KOPT-K1 (cell line): ENCODE results near the gene UBR4.

Source experiments
- H3K27ac ChIP-seq: fragments of 200-600 bp; sonication (generic); 2 replicates; pipeline ENCODE4 v1.5.1; 2016; ENCODE audit warnings: antibody characterized with exemption, mild to moderate bottlenecking, low read depth, low read length; ENCODE audit not compliant: poor library complexity, severe bottlenecking
- H3K36me3 ChIP-seq: fragments of 200-600 bp; sonication (generic); 2 replicates; pipeline ENCODE4 v1.5.1; 2017; ENCODE audit warnings: antibody characterized with exemption, mild to moderate bottlenecking, low read length, moderate library complexity; ENCODE audit not compliant: insufficient read depth
- H3K9me3 ChIP-seq: fragments of 200-600 bp; sonication (generic); 2 replicates; pipeline ENCODE4 v1.5.1; 2017; ENCODE audit warnings: antibody characterized with exemption, low read length, mild to moderate bottlenecking; ENCODE audit not compliant: insufficient read depth, poor library complexity, severe bottlenecking

Gene UBR4

GRCh38 chr1:19120070-19120469, 90.0 kb downstream of the UBR4 start:
- no peak overlapping the region for H3K27ac ChIP-seq

DNA sequence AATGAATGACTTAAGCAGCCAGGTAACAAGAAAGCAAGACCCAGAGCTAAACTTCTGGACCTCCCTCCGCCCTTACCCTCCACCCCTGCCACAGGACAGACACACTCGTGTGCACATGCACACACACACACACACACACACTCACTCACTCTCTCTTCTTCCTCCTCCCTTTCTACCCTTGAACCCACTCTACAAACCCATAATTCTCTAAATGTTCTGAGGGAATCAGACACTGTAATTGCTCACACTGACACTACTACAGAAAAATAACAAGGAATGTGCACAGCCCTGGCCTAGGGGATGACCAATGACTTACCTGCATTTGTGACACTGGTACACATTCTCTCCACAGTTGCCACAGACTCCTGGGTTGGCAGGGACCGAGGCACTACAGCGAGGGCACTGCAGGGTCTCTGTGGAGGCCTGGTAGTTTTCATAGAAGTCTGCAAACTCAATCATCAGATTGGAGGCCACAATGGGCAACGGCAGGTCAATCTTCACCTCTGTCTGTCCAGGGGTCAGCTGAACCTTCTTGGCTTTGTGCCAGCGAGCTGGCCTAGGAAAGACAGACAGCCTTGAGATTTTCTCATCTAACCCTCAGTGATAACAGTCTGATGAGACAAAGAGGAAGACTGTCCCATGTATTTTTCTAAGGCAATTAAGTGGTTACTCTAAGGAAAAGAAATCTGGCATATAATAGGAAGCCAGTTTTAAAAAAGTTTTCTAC, 94.8 kb downstream of the UBR4 start:
- Histone ChIP-seq H3K27ac (no peak overlapping the region), H3K9me3 (no peaks in the 10 kb centered on the region), H3K36me3 (peaks cover 100% of the 10 kb centered on the region)

More at GRCh38 chr1:19120070-19120469, 90.0 kb downstream of the UBR4 start:
- H3K9me3 ChIP-seq: no peaks in the 10 kb centered on the region
- peaks cover 100% of the 10 kb centered on the region for H3K36me3 ChIP-seq

GRCh38 chr1:19113697-19114092, 96.4 kb downstream of the UBR4 start:
- Histone ChIP-seq H3K9me3 (no peaks in the 10 kb centered on the region), H3K36me3 (peaks cover 100% of the 10 kb centered on the region), H3K27ac (no peak overlapping the region)

GRCh38 chr1:19112891-19113696, 97.0 kb downstream of the UBR4 start:
- H3K36me3 ChIP-seq: peaks cover 100% of the 10 kb centered on the region
- H3K9me3 ChIP-seq: no peaks in the 10 kb centered on the region
- H3K27ac ChIP-seq: no peak overlapping the region

DNA sequence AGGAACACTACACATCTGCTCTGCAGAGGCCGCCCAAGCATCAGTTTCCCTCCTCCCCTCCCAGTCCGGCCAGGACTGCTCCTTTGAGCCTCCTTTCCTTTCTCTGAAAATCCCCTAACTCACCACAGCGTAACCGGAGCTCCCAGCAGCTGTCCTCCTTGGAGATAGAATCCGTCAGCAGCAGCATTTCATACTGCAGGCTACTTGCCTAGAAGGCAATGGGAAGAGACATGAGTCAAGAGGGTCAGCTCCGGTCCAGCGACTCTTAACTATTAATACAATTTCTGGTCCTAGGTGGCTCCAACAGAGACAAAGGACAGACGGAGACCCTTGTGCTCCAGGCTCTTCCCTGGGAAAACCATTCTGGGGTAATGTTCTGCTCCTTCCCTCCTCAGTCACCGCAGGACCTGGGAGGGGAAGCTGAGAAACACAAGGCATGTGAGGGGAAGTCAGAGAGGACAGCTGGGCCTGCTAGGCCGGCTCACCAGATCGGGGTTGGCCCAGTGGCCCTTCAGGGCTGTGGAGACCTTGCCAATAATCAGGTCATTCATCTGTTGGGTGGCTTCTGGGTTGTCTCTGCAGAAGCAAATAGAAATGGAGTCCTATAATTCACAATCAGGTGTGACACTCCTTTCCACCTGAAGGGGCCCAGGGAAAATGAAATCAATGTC, 99.7 kb downstream of the UBR4 start:
- Histone ChIP-seq H3K36me3 (peaks cover 100% of the 10 kb centered on the region), H3K9me3 (no peaks in the 10 kb centered on the region), H3K27ac (no peak overlapping the region)

DNA sequence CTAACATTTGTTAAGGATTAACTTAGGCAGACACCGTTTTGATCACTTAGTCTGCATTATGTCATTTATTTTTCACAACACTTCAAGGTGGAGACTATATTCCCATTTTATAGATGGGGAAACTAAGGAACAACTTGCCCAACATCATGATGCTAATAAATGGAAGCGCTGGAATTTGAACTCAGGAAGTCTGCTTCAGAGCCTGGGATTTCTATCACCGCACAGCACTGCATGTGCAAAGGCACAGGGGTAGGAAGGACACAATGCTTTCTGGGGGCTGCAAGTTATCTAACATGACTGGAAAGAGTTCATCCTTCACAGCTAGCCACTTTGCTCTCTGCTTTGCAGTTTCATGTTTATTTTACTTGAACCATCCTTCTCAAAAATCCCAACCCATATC, 100.5 kb downstream of the UBR4 start:
- H3K36me3 ChIP-seq: peaks cover 100% of the 10 kb centered on the region

DNA sequence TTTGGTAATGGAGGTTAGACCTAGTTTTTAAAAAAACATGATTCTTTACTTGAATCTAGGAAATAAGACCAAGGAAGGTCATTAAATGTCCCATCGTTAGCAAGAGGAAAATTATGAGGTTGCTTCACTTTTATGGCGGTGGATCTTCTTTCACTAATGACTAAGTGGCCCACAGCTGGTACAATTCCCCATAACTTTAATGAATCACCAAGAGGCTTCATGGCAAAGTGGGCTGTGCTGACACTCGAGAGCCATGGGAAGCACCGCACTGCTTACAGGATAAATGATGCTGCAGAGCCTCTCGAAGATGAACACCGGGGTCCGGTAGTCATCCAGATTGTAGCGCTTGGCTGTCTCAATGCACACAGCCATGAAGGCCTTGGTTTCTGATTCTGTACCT, 108.8 kb downstream of the UBR4 start:
- no peaks in the 10 kb centered on the region for H3K9me3 ChIP-seq
- H3K36me3 ChIP-seq: peaks cover 100% of the 10 kb centered on the region
- no peak overlapping the region for H3K27ac ChIP-seq

More for the DNA sequence above, 100.5 kb downstream of the UBR4 start:
- H3K9me3 ChIP-seq: no peaks in the 10 kb centered on the region
- H3K27ac ChIP-seq: no peak overlapping the region

GRCh38 chr1:19100028-19100427, 110.0 kb downstream of the UBR4 start:
- Histone ChIP-seq H3K36me3 (peaks cover 100% of the 10 kb centered on the region), H3K27ac (no peak overlapping the region), H3K9me3 (no peaks in the 10 kb centered on the region)

- Histone ChIP-seq H3K27ac (no peak overlapping the region), H3K9me3 (no peaks in the 10 kb centered on the region), H3K36me3 (peaks cover 100% of the 10 kb centered on the region)
These were observed 113.1 kb downstream of the UBR4 start for GRCh38 chr1:19096990-19097389.

DNA sequence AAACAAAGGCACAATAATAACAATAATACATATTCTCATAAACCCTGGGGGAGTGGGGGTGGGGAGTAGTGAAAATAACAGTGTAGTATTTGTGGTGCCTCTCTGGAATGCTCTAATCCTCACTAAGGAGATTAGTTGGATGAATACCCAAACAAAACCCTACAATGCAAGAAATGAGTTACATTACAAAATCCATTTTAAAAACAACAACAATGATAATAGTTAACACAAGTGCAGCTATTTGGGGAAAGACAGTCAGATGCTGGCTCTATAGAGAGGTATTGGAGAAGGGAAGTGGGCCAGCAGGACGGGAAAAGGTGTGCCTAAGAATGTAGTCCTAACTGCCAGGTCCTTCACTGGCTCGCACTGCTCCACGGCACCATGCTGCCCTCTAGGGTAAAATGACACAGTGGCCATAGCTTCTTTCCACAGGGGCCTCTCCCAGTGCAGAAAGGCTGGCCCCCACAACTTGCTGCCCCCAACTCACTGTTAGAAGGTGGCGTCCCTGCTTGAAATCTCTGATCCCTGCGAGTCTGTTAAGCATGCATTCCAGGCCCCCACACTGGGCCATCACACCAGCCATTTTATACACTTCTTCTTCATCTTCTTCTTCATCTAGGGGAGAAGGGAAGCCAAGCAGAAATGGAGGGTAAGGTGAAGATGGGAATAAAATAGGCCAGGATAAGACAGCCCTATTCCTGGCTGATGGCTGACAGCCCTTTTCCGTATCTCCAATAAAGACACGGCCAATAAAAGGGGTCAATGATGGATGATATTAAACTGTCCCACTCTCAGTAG, 113.8 kb downstream of the UBR4 start:
- no peak overlapping the region for H3K27ac ChIP-seq
- H3K9me3 ChIP-seq: no peaks in the 10 kb centered on the region
- H3K36me3 ChIP-seq: peaks cover 100% of the 10 kb centered on the region

DNA sequence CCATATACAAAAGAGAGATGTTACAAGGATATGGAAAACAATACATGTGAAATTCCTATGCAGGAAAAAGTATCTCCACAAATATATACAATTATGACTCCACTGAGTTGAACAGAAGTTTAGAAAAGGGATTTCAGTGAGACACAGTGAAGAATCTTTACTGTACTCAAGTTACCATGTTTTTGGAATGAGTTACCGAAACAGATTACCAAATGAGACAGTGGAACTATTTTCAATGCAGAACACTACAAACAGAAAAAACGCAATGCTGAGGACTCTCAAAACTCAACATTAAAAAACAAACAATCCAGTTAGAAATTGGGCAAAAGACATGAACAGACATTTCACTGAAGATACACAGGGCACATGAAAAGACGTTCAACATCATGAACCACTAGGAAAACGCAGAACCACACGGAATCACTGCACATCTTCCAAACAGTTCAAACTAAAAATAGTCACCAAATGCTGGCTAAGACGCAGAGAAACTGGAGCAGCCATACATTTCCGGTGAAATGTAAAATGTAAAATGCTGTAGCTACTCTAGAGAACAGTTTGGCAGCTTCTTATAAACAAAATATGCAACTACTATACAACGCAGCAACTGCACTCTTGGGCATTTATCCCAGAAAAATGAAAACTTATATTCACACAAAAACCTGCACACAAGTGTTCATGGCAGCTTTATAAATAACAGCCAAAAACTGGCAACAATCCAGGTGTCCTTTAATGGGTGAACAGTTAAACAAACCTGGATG, 118.7 kb downstream of the UBR4 start:
- no peak overlapping the region for H3K27ac ChIP-seq
- H3K36me3 ChIP-seq: peaks cover 100% of the 10 kb centered on the region
- H3K9me3 ChIP-seq: no peaks in the 10 kb centered on the region

GRCh38 chr1:19089524-19089923, 120.5 kb downstream of the UBR4 start:
- no peaks in the 10 kb centered on the region for H3K9me3 ChIP-seq
- H3K27ac ChIP-seq: no peak overlapping the region
- H3K36me3 ChIP-seq: peaks cover 99% of the 10 kb centered on the region

- H3K27ac ChIP-seq: no peak overlapping the region
- H3K36me3 ChIP-seq: peaks cover 99% of the 10 kb centered on the region
- H3K9me3 ChIP-seq: no peaks in the 10 kb centered on the region
These were observed 121.2 kb downstream of the UBR4 start for GRCh38 chr1:19088717-19089442.
